HG03442 (cell line): ENCODE measurements around the gene SRRD.
"Not testable (repeated sequence)": the region's sequence is repeated elsewhere in the genome, so short reads cannot be mapped to it uniquely, and the experiment has no call there.

Source experiments
- ATAC-seq: cut with Tn5 transposase; IDR thresholded peaks from one replicate; pipeline ENCODE4 v1.9.1; 2021; ENCODE audit warnings: mild to moderate bottlenecking, moderate library complexity; ENCODE audit not compliant: unreplicated experiment

SRRD gene

GRCh38 chr22:26483439-26484359 is at the start of gene SRRD, which contains the start of gene HPS4:
SRRD (plus strand) TSS chr22:26483877; CDS start chr22:26483891, 14 bp downstream.
HPS4 (minus strand) TSS chr22:26483783; CDS start chr22:26481762, 2,021 bp downstream.
- peak; percentile 63 for ATAC-seq

GRCh38 chr22:26435327-26436093 is 48.2 kb upstream of the SRRD start:
- ATAC-seq = no peak

- ATAC-seq = no peak
Measured at GRCh38 chr22:26436903-26437515, 46.7 kb upstream of the SRRD start.

GRCh38 chr22:26437694-26438392 is 45.8 kb upstream of the SRRD start:
- ATAC-seq = no peak

- not testable (repeated sequence) for ATAC-seq
Measured at GRCh38 chr22:26438776-26439175, 44.9 kb upstream of the SRRD start.

GRCh38 chr22:26439559-26439958 is 44.1 kb upstream of the SRRD start:
- no peak for ATAC-seq

- ATAC-seq = no peak
Measured at GRCh38 chr22:26442086-26442756, 41.5 kb upstream of the SRRD start.

GRCh38 chr22:26443901-26444690 is 39.6 kb upstream of the SRRD start:
- no peak for ATAC-seq

GRCh38 chr22:26444777-26445176 is 38.9 kb upstream of the SRRD start:
- no peak for ATAC-seq

- no peak for ATAC-seq
Measured at GRCh38 chr22:26445577-26446275, 38.0 kb upstream of the SRRD start.

GRCh38 chr22:26446808-26447515 is 36.7 kb upstream of the SRRD start:
- ATAC-seq = no peak

- no peak for ATAC-seq
Measured at GRCh38 chr22:26447584-26448329, 35.9 kb upstream of the SRRD start.

- ATAC-seq = no peak
Measured at GRCh38 chr22:26448334-26448733, 35.3 kb upstream of the SRRD start.

GRCh38 chr22:26448941-26449340 is 34.7 kb upstream of the SRRD start:
- ATAC-seq = no peak

- ATAC-seq = no peak
Measured at GRCh38 chr22:26450453-26451185, 33.1 kb upstream of the SRRD start.

GRCh38 chr22:26452236-26453016 is 31.3 kb upstream of the SRRD start:
- no peak for ATAC-seq
